ENCODE results near the gene TCN2.
A peak's percentile ranks its signal among the peaks of the same experiment; 100 is the strongest.
"Not testable (repeated sequence)": the region's sequence is repeated elsewhere in the genome, so short reads cannot be mapped to it uniquely, and the experiment has no call there.

TCN2 gene

GRCh38 chr22:30578481-30578880 lies 28.5 kb upstream of the TCN2 start:
- no peak for DNase-seq

DNA sequence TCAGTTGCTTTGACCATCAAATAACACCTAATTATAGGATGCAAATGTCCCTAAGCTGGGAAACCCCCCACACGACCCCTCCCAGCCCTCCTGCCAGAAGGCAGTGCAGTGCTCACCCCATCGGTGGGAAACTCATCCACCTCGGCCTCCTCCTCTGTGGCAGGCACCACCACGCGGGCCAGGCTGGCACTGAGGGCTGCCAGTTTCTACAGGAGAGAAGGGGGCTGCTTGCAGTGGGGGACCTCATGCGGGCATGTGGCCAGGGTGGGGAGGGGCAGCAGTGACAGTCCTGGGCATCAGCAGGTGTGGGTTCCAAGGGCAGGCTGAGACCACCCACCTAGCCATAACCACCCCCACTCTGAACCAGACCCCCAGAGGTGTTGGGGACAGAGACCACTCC lies 26.1 kb upstream of the TCN2 start:
- no peak for DNase-seq

GRCh38 chr22:30582051-30582450 lies 24.9 kb upstream of the TCN2 start:
- DNase-seq: no peak

- no peak for DNase-seq
Observed at GRCh38 chr22:30582788-30583545, 24.0 kb upstream of the TCN2 start.

DNA sequence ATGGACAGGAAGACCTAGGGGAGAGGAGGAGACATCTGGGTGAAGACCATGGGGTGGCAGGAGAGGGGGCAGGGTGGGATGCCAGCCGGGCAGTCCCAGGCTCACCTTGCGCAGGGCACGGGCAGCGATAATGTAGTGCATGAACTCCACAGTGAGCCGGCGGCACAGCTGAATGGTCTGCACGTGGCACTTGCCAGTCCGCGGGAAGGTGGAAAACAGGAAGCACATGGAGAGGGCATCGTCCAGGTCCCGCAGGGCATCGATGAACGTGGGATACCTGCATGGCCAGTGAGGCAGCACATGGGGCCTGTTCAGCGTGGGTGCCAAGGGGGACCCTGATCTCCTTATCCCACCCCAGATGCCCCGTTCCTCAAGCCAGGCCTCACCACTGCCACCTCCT lies 22.5 kb upstream of the TCN2 start:
- no peak for DNase-seq

DNA sequence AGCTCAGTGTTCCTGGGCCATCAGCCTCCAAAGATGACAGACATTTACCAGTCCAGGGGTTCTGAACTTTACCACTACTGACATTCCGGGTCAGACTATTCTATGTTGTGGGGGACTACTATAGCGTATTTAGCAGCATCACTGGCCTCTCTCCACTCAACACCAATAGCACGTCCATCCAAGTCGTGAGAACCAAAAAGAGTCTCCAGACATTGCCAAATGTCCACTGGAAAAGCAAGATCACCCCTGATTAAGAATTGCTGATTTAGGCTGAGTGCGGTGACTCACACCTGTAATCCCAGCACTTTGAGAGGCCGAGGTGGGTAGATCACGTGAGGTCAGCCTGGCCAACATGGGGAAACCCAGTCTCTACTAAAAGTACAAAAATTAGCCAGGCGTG lies 20.6 kb upstream of the TCN2 start:
- DNase-seq: no peak

DNA sequence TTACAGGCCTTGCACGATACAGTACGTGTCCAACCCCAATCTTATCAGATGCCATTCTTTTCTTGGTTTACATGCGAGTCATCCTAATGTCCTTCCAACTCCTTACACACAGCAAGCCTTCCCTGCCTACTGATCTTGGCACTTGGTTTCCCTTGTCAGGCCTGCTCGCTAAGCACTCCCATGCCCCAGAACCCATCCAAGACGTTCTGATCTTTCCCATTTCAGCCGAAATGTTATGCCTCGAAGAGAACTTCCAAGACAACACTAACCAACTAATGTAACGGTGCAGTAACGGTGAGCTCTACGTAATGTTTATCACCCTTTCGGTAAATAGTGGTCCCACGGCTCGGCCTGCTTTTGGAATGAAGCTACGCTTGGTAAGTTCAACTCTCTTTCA lies 15.8 kb upstream of the TCN2 start:
- no peak for DNase-seq

DNA sequence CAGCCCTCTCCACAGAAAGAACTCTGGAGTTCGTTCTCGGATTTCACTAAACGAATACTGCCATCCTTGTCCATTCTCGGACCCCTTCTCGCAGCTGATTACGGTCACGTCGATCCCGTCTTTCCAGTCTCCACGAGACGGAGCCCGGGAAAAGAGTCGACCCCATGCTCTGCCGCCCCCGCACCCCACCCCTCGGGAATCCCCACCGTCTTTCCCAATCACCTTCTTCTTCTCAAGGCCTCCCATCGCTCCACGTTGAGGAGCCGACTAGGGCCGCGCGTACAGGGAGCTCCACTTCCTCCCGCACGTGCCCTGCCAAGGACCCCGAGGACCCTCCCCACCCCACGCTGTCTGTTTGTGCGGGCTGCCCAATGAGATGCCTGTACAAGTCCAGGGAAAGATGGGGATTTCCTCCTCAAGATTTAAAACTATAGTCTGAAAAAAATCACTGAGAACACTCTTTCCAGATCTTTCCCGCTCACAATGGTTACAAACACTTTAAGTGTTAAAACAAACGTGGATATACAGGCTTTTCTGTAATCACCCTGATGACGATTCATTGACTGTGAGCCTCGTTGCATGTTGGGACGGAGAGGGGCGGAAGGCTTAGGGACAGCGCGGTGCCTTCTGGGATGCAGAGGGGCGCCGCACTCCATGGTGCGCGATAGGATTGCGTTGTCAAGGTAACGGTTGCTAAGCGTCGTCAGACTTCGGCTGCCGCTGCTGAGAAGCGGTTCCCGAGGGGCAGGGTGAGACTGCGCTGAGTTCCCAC lies 15.2 kb upstream of the TCN2 start, which contains the start of gene PES1:
Gene PES1, minus strand, starts transcription at position 323 of the 772 bp plus-strand sequence. Its CDS starts 77 bp downstream, at position 246.
- DNase-seq: peak; percentile 95

- not testable (repeated sequence) for DNase-seq
Observed at GRCh38 chr22:30592360-30592713, 14.6 kb upstream of the TCN2 start.

DNA sequence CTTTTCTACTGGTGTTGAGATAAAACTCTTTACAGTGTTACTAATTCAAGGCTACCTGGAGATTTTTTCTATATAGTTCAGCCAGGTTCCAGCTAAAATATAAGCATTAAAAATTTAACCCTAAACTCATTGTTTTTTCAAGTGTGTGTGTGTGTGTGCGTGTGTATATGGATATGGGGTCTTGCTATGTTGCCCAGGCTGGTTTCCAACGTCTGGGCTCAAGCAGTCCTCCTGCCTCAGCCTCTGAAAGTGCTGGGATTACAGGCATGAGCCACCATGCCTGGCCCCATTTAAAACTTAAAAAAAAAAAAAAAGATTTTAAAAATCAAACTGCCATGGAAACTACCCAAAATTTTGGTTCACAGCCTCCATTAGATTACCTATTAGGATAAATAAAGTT lies 10.8 kb upstream of the TCN2 start:
- DNase-seq: no peak

DNA sequence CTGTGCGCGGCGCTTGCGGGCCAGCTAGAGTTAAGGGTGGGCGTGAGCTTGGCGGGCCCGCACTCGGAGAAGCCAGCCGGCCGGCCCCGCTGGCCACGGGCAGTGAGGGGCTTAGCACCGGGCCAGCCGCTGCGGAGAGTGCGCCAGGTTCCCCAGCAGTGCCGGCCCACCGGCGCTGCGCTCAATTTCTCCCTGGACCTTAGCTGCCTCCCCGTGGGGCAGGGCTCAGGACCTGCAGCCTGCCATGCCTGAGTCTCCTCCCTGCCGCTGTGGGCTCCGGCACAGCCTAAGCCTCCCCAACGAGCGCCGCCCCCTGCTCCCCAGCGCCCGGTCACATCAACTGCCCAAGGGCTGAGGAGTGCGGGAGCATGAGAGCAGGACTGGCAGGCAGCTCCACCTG lies 10.1 kb upstream of the TCN2 start:
- DNase-seq: no peak

- no peak for DNase-seq
Observed at GRCh38 chr22:30598986-30599385, 8.0 kb upstream of the TCN2 start.

DNA sequence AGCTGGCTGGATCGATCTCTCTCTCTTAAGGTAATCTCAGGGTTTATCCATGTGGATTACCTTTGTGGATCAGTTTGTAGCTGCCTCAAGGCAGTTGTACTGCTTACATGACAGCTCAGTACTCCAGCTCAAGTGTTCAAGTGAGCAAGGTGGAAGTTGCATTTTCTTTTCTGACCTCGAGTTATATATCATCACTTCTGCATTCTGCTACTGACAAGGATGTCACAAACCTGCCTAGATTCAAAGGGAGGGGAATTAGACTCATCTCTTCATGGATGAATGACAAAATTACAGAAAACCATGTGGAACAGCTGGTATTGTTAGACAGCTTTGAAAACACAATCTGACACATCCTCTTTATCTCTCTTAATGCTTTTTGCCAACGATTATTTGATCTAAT lies 6.1 kb upstream of the TCN2 start:
- DNase-seq: no peak

- DNase-seq: no peak
Observed at GRCh38 chr22:30601464-30601863, 5.5 kb upstream of the TCN2 start.

GRCh38 chr22:30602049-30602448 lies 4.9 kb upstream of the TCN2 start:
- DNase-seq: no peak

DNA sequence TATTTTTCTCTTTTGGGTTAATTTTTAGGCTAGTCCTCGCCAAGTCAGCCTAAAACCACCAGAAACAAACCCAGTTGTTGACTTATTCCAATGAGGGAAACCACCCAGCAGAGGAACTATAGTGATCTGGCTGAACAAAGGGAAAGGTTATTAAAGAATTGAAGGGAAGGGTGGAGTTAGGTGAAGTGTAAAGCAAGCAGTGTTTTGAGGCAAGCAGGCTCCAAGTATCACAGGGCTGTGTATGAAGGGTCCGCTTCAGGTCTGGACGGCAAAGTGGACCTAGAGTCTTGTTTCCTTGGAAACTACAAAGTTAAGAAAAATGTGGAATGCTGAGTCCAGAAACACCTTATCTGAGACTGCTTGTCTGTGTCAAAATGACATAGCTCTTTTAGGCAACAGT lies 3.2 kb upstream of the TCN2 start:
- DNase-seq: no peak

DNA sequence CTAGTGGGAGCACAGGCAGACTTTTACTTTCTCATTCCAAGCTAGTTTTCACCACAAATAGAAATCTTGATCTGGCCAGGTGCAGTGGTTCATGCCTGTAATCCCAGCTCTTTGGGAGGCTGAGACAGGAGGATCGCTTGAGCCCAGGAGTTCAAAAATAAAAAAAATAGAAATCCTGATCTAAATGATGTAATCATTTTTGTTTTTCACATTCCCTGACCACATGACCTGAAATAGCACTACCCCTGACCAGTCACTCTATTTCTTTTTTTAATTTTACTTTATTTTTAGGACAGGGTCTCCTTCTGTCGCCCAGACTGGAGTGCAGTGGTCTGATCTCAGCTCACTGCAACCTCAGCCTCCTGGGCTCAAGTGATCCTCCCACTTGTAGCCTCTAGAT lies 2.3 kb upstream of the TCN2 start:
- no peak for DNase-seq

GRCh38 chr22:30605449-30606110 lies 1.4 kb upstream of the TCN2 start:
- peak; percentile 3 for DNase-seq

DNA sequence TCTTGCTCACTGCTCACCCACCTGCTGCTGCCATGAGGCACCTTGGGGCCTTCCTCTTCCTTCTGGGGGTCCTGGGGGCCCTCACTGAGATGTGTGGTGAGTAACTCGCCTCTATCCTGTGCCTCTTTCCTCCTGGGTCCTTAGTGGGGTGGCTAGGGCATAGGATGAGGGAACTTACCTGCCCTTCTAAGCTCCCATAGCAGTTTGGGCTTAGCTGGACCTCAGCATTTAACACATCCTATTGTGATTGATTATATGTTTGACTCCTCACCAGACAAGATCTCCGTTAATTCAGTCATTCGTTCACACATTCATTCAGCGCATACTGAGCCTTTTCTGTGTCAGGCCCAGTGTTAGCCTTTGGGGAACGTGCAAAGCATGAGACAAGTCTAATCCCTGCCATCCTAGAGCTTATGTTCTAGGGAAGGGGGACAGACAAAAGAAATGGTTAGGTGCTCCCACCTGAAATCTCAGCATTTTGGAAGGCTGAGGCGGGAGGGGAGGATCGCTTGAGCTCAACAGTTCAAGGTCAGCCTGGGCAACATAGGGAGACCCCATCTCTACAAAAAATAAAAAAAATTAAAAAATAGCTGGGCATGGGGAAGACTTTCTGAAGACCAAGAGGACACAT lies 441 bp downstream of the TCN2 start:
- no peak for DNase-seq

- DNase-seq: no peak
Observed at GRCh38 chr22:30607939-30608338, 965 bp downstream of the TCN2 start.

DNA sequence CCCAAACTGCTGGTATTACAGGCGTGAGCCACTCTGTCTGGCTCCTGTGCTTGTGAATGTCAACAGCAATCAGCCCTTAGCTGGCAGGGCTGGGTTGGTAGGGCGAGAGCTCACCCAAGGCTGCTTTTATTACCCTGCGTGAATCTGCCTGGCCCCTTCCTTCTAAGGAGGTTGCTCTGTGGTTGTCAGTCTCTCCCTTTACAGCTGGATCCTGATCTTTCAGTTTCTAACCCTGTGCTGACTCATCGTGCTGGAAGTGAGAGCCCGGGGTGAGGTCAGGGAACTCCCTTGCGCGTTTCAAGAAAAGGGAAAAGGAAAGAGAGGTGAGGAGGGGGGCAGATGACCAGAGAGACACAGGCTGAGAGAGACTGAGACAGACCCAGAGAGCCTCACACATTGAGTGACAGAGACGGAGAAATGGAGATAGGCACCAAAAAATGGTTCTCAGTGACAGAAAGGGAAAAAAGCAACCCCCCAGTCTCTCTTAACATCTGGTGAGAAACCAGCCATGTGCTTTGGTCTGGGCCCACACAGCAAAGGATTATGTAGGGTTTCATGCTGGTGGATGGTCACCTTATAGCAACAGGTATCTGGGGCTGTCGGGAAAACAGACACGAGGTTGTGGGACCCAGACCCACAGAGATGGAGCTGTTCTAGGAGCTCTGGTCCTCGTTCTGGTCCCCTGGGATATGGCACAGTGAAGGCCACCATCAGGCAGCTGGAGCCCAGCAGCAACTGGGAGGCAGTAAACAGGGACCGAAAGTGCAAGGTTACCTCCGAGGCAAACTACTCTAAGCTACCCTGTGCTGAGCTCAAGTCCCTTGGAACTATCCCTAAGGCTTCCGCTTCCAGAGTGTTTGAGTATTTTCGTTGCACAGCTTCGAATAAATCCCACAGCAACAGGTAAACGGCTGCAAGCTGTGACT lies 2.5 kb downstream of the TCN2 start:
- no peak for DNase-seq

DNA sequence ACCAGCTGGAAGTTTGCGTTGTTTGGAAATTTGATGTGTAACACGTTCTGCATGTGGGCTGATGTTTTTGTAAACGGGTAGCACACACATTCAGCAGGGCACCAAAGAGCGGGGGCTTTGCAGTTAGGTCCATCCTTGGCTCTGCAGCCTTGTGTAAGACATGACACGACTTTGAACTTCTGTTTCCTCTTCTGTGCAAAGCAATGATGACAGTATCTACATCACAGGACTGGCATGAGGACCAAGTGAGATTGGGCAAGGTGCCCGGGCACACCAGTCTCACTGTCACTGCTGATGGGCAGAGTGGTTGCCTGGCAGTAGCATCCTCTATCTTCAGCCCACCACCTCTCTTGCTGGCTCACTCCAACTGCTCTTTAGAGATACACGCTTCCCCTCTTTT lies 3.3 kb downstream of the TCN2 start:
- no peak for DNase-seq
